HFFc6 (cell line): Measurements from ENCODE around the gene OSER1. TPM values are rescaled to one million over a fixed set of nuclear protein-coding genes. Genes with fewer than 3 reads are reported as not detected.

Experiments used
- DNase-seq: peaks from one replicate; pipeline ENCODE4 v3.0.0-alpha.2; 2018
- H3K27ac Mint-ChIP-seq: 2 replicates; pipeline ENCODE4 v1.8.0; 2020; ENCODE audit warnings: mild to moderate bottlenecking, mixed read lengths
- H3K27me3 Mint-ChIP-seq: 2 replicates; pipeline ENCODE4 v1.8.0; 2021; ENCODE audit warnings: mild to moderate bottlenecking, moderate library complexity, mixed read lengths; ENCODE audit not compliant: insufficient read depth
- H3K36me3 Mint-ChIP-seq: 2 replicates; pipeline ENCODE4 v1.8.0; 2021; ENCODE audit warnings: low read depth, mixed read lengths
- H3K4me1 Mint-ChIP-seq: 2 replicates; pipeline ENCODE4 v1.8.0; 2020; ENCODE audit warnings: low read depth, mixed read lengths
- H3K4me3 Mint-ChIP-seq: 2 replicates; pipeline ENCODE4 v1.8.0; 2020; ENCODE audit warnings: mild to moderate bottlenecking, moderate library complexity, mixed read lengths
- H3K9me3 Mint-ChIP-seq: 2 replicates; pipeline ENCODE4 v1.8.0; 2020; ENCODE audit warnings: mild to moderate bottlenecking, mixed read lengths
- CTCF ChIP-seq: fragments of 200-600 bp; sonication (generic); IDR thresholded peaks from 2 replicates; pipeline ENCODE4 v1.5.0; 2021; ENCODE audit warnings: antibody characterized with exemption, mild to moderate bottlenecking
- total RNA-seq, 6 experiments: library from RNA; stranded (reverse); fragmentation: NEBNext Ultra II Directional; extraction: Animal tissue kit (Norgen Biotek cat#: 25700); gene quantifications; 2 replicates in 1 of 6; 3 replicates in 5 of 6; pipeline ENCODE4 v1.2.3, GENCODE V29; 2021

The OSER1 gene
- total RNA-seq, 6 experiments from 2014 or later = 33.1 to 38.8 (median 36.2) TPM

DNA sequence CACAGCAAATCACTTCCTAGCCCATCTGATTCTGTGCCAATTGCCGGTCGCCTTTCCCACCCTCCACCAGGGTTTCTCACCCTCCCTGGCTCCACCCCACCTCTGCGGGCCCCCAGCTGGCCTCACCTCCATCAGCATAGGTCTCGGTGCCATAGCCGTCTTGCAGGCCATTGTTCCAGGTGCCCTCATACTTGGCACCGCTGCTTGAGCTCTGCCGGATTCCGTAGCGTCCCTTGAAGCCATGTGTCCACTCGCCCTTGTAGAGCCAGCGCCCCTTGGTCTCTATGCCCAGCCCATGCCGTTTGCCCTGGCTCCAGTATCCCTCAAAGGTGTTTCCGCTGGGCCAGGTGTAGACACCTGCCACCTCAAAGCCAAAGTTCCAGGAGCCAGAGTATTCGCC, 24.4 kb downstream of the OSER1 start:
- TF ChIP-seq CTCF = no peak
- H3K9me3 Mint-ChIP-seq = no peaks in the 10 kb centered on the region
- peaks cover 83% of the 10 kb centered on the region for H3K4me1 Mint-ChIP-seq
- H3K27ac Mint-ChIP-seq = no peak overlapping the region; the same call in 1 of the 2 replicates
- 0 out of 2 replicates have a peak, but pooled peaks cover 5% of the 10 kb centered on the region for H3K36me3 Mint-ChIP-seq
- DNase-seq = no peak
- peak overlapping the region; percentile 89 for H3K4me3 Mint-ChIP-seq
- H3K27me3 Mint-ChIP-seq = no peaks in the 10 kb centered on the region

DNA sequence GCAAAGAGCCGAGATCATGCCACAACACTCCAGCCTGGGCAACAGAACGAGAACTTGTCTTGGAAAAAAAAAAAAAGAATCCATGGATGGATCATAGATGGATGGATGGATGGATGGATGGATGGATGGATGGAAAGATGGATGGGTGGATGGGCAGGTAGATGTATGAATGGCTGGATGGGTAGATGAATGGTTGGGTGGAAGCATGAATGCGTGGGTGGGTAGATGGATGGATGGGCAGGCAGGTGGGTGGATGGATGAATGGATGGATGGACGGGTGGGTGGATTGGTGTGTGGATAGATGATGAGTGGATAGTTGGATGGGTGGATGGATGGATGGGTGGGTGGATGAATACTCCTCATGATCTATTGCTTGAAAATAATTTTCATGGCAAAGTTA, 25.0 kb downstream of the OSER1 start:
- Mint-ChIP-seq H3K4me1 (peaks cover 85% of the 10 kb centered on the region), H3K4me3 (peak overlapping the region; percentile 89), H3K27me3 (no peaks in the 10 kb centered on the region), H3K9me3 (no peaks in the 10 kb centered on the region), H3K36me3 (0 out of 2 replicates have a peak, but pooled peaks cover 5% of the 10 kb centered on the region), H3K27ac (no peak overlapping the region)
- TF ChIP-seq CTCF = no peak
- no peak for DNase-seq

- TF ChIP-seq CTCF = no peak
- Mint-ChIP-seq H3K9me3 (no peaks in the 10 kb centered on the region), H3K4me3 (no peak overlapping the region), H3K4me1 (peaks cover 84% of the 10 kb centered on the region), H3K36me3 (0 out of 2 replicates have a peak, but pooled peaks cover 5% of the 10 kb centered on the region), H3K27ac (no peak overlapping the region), H3K27me3 (no peaks in the 10 kb centered on the region)
- DNase-seq = no peak
These were observed 27.3 kb downstream of the OSER1 start for GRCh38 chr20:44183282-44183681.

DNA sequence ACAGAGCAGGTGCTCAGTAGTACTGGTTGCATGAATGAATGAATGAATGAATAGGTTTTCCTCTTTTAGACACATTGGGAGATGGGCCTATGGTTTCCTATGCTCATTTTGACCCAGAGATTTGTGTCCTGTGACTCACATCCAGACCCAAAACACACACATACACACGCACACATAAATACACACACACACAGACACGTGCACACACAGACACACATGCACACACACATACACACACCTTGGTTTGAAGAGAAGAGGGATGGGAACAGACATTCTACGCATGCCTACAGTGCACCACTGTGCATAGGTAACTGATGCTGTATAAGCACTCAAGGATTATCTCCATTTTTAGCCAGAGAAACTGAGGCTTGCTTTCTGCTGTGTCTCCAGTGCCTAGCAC, 27.7 kb downstream of the OSER1 start:
- H3K4me3 Mint-ChIP-seq = no peak overlapping the region
- no peaks in the 10 kb centered on the region for H3K9me3 Mint-ChIP-seq
- no peak for DNase-seq
- H3K36me3 Mint-ChIP-seq = 0 out of 2 replicates have a peak, but pooled peaks cover 5% of the 10 kb centered on the region
- no peaks in the 10 kb centered on the region for H3K27me3 Mint-ChIP-seq
- peaks cover 83% of the 10 kb centered on the region for H3K4me1 Mint-ChIP-seq
- no peak for TF ChIP-seq CTCF
- H3K27ac Mint-ChIP-seq = no peak overlapping the region

DNA sequence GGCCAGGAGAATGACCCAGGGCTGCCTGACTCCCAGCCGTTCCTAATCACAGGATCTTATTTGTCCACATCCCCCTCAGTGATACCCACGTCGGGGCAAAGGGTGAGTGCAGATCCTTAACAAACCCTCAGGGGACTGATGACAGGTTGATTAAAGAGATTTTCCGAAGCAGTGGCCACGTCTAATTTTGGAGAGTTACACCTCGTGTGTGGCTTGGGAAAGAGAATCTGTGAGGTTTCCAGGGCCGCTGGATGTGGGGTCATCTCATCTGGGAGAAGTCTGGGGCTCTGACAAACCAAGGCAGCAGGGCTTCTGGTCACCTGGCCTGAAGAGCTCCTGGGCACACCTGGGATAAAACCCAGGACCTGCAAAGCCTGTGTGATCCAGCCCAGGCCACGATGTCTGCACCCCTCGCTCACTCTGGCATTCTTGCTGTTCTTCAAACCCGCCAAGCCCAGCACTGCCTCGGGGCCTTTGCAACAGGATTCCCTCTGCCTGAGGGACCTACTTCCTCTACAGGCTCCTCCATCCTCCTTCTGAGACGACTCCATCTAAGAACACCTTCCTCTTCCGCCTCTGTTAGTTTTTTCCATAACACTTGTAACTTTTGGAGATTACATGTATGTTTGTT, 28.3 kb downstream of the OSER1 start:
- Mint-ChIP-seq H3K27me3 (no peaks in the 10 kb centered on the region), H3K9me3 (no peaks in the 10 kb centered on the region), H3K4me1 (peaks cover 82% of the 10 kb centered on the region), H3K36me3 (0 out of 2 replicates have a peak, but pooled peaks cover 5% of the 10 kb centered on the region), H3K27ac (no peak overlapping the region), H3K4me3 (no peak overlapping the region)
- DNase-seq = no peak
- TF ChIP-seq CTCF = no peak
